IMR-90 (cell line): ENCODE measurements around the gene OGFOD3. TPM values are rescaled to one million over a fixed set of nuclear protein-coding genes. Genes with fewer than 3 reads are reported as not detected.
A peak's percentile ranks its signal among the peaks of the same experiment; 100 is the strongest.

Source experiments
- ATAC-seq: fragments of 200-7000 bp; cut with Tn5 transposase; 2 replicates; pipeline ENCODE4 v1.9.1; 2020; ENCODE audit warnings: low read depth, mild to moderate bottlenecking, moderate library complexity
- BruUV-seq: library from RNA; stranded (reverse); fragments of 400-500 nt; replicated peaks from 2 replicates; lab custom pipeline; 2021; lab: Mats Ljungman, UMichigan
- CTCF ChIA-PET: fragments of 300-600 bp; formaldehyde crosslinking; extraction: SDS; loops from one replicate; lab custom pipeline; 2021; ENCODE audit warnings: antibody characterized with exemption; lab: Yijun Ruan, JAX
- POLR2A ChIA-PET: fragments of 300-600 bp; sonication (Branson Sonifier 250); formaldehyde crosslinking; loops from one replicate; lab custom pipeline; 2022; ENCODE audit warnings: antibody characterized with exemption; ENCODE audit not compliant: unreplicated experiment; lab: Charles Lee
- DNase-seq: peaks from one replicate; pipeline ENCODE4 v3.0.0; 2013
- H2AFZ ChIP-seq: replicated peaks from 2 replicates; pipeline ENCODE3; 2013; ENCODE audit warnings: low read length, mild to moderate bottlenecking; ENCODE audit not compliant: poor library complexity
- H2AK5ac ChIP-seq: 2 replicates; pipeline ENCODE4 v1.6.1; 2013; ENCODE audit warnings: low read depth, low read length, inconsistent platforms
- H2AK9ac ChIP-seq: replicated peaks from 2 replicates; pipeline ENCODE3; 2013; ENCODE audit warnings: mild to moderate bottlenecking, low read depth, low read length, moderate library complexity; ENCODE audit not compliant: poor library complexity
- H2BK120ac ChIP-seq: 2 replicates; pipeline ENCODE4 v1.6.1; 2013; ENCODE audit warnings: low read depth, low read length, inconsistent platforms
- H2BK15ac ChIP-seq: 3 replicates; pipeline ENCODE4 v1.6.1; 2013; ENCODE audit warnings: low read depth, low read length, inconsistent platforms
- H2BK20ac ChIP-seq: 2 replicates; pipeline ENCODE4 v1.6.1; 2013; ENCODE audit warnings: low read depth, mild to moderate bottlenecking, inconsistent platforms, low read length, moderate library complexity
- H2BK5ac ChIP-seq: 2 replicates; pipeline ENCODE4 v1.6.1; 2013; ENCODE audit warnings: mild to moderate bottlenecking, low read depth, low read length, inconsistent platforms; ENCODE audit not compliant: poor library complexity, severe bottlenecking
- H3K14ac ChIP-seq: replicated peaks from 2 replicates; pipeline ENCODE4 v1.6.1; 2013; ENCODE audit warnings: low read depth, low read length, inconsistent platforms
- H3K18ac ChIP-seq: 2 replicates; pipeline ENCODE4 v1.6.1; 2013; ENCODE audit warnings: low read depth, low read length, control low read depth
- H3K23ac ChIP-seq: 2 replicates; pipeline ENCODE4 v1.6.1; 2013; ENCODE audit warnings: low read depth, low read length, inconsistent platforms
- H3K27ac ChIP-seq: 2 replicates; pipeline ENCODE4 v1.5.1; 2013; ENCODE audit warnings: mild to moderate bottlenecking, control low read depth, low read length; ENCODE audit not compliant: insufficient read depth
- H3K27me3 ChIP-seq: 2 replicates; pipeline ENCODE4 v1.6.1; 2013; ENCODE audit warnings: low read length; ENCODE audit not compliant: control insufficient read depth, insufficient read depth
- H3K36me3 ChIP-seq: 2 replicates; pipeline ENCODE4 v1.6.1; 2013; ENCODE audit warnings: low read length, mixed read lengths; ENCODE audit not compliant: control insufficient read depth, insufficient read depth
- H3K4ac ChIP-seq: 2 replicates; pipeline ENCODE4 v1.6.1; 2013; ENCODE audit warnings: low read depth, low read length, inconsistent platforms
- H3K4me1 ChIP-seq: 2 replicates; pipeline ENCODE4 v1.6.1; 2013; ENCODE audit warnings: low read length, mixed read lengths; ENCODE audit not compliant: control insufficient read depth, insufficient read depth
- H3K4me2 ChIP-seq: 2 replicates; pipeline ENCODE4 v1.6.1; 2013; ENCODE audit warnings: low read depth, mild to moderate bottlenecking, control low read depth, low read length, moderate library complexity
- H3K4me3 ChIP-seq: 2 replicates; pipeline ENCODE4 v1.5.1; 2013; ENCODE audit warnings: low read depth, mild to moderate bottlenecking, control low read depth, low read length, moderate library complexity; ENCODE audit not compliant: insufficient read depth
- H3K56ac ChIP-seq: 2 replicates; pipeline ENCODE4 v1.6.1; 2013; ENCODE audit warnings: low read length, inconsistent platforms; ENCODE audit not compliant: insufficient read depth; ENCODE audit errors: extremely low read depth
- H3K79me1 ChIP-seq, 2 experiments: 2 replicates each; pipeline ENCODE4 v1.6.1; 2013; ENCODE audit warnings: low read length in 2 of 2, inconsistent platforms in 1 of 2, low read depth in 1 of 2
- H3K9ac ChIP-seq: 2 replicates; pipeline ENCODE4 v1.6.1; 2013; ENCODE audit warnings: low read depth, low read length, control low read depth
- H3K9me1 ChIP-seq: 2 replicates; pipeline ENCODE4 v1.6.1; 2013; ENCODE audit warnings: low read length, inconsistent platforms; ENCODE audit not compliant: insufficient read depth
- H3K9me3 ChIP-seq: 2 replicates; pipeline ENCODE4 v1.6.1; 2013; ENCODE audit warnings: low read length; ENCODE audit not compliant: control insufficient read depth, insufficient read depth
- H4K20me1 ChIP-seq: 2 replicates; pipeline ENCODE4 v1.6.1; 2013; ENCODE audit warnings: low read length, inconsistent platforms; ENCODE audit not compliant: insufficient read depth
- H4K5ac ChIP-seq: 2 replicates; pipeline ENCODE4 v1.6.1; 2013; ENCODE audit warnings: mild to moderate bottlenecking, low read depth, low read length, control low read depth
- H4K8ac ChIP-seq, 2 experiments: 2 replicates each; pipeline ENCODE4 v1.6.1; 2013; ENCODE audit warnings: low read depth in 2 of 2, low read length in 2 of 2, control low read depth in 1 of 2, inconsistent platforms in 1 of 2
- H4K91ac ChIP-seq: 2 replicates; pipeline ENCODE4 v1.6.1; 2013; ENCODE audit warnings: low read depth, low read length, inconsistent platforms; ENCODE audit not compliant: insufficient read depth
- RFX5 ChIP-seq: IDR thresholded peaks from 2 replicates; pipeline ENCODE4 v1.8.0; 2012; ENCODE audit warnings: low read depth, mild to moderate bottlenecking, low read length, moderate library complexity
- WGBS, 2 experiments: methylation state at CpG; one replicate each; pipeline versions ENCODE4 v1.1.5 to v1.1.7; 2013; ENCODE audit warnings: missing lambda C conversion rate in 2 of 2; ENCODE audit not compliant: insufficient read length in 1 of 2; ENCODE audit errors: extremely low coverage in 2 of 2; 5-methylcytosine and 5-hydroxymethylcytosine counted together
- dilution Hi-C: fragments of 300-500 bp; cut with HindIII; formaldehyde crosslinking; loops from one replicate; pipeline ENCODE4 v1.14.3; 2018; ENCODE audit warnings: low sequenced_read_pairs; ENCODE audit not compliant: unreplicated experiment
- in situ Hi-C: fragments of 300-500 bp; cut with MboI; formaldehyde crosslinking; loops from 3 replicates; pipeline ENCODE4 v1.14.3; 2019; ENCODE audit warnings: low sequenced_read_pairs, inconsistent platforms, mixed read lengths
- intact Hi-C: fragments of 100-400 bp; cut with micrococcal nuclease; formaldehyde crosslinking; loops from 2 replicates; pipeline ENCODE4 v1.10.0; 2022
- polyA plus RNA-seq, 3 experiments: library from polyadenylated mRNA; depleted of rRNA; stranded (reverse); fragments of >200 nt; gene quantifications; 2 replicates each; pipeline ENCODE4 v1.2.3, GENCODE V29; 2012; ENCODE audit warnings: low replicate concordance in 1 of 3
- total RNA-seq: library from RNA; depleted of rRNA; stranded (reverse); fragments of >200 nt; gene quantifications from 2 replicates; pipeline ENCODE4 v1.2.3, GENCODE V29; 2012

The OGFOD3 gene
- total and polyA plus RNA-seq, 2 of the 4 experiments (the other 2 are of a cell fraction) = 25.3 to 33.4 TPM

GRCh38 chr17:82407255-82407654, 11.1 kb downstream of the OGFOD3 start:
- TF ChIP-seq RFX5 = no peak
- Histone ChIP-seq H3K79me1 (peaks cover 0 to 3% of the 10 kb centered on the region in 2 experiments; a peak in 1 of 4 replicates), H3K9me1 (no peaks in the 10 kb centered on the region), H4K91ac (no peak overlapping the region), H4K20me1 (no peaks in the 10 kb centered on the region; the same call in 1 of the 2 replicates), H3K9me3 (no peaks in the 10 kb centered on the region), H2BK15ac (no peak overlapping the region), H3K36me3 (peaks cover 5% of the 10 kb centered on the region; the same call in 1 of the 2 replicates), H3K9ac (no peak overlapping the region), H4K8ac (no peak overlapping the region), H3K56ac (no peak overlapping the region), H2AK5ac (no peak overlapping the region), H2AFZ (peak overlapping the region; percentile 14), H3K14ac (no peak overlapping the region), H3K27ac (no peak overlapping the region), H3K4me3 (no peak overlapping the region), H2BK120ac (no peak overlapping the region), H3K4me2 (no peak overlapping the region), H2BK20ac (no peak overlapping the region), H4K5ac (no peak overlapping the region), H3K27me3 (no peaks in the 10 kb centered on the region), H3K4ac (no peak overlapping the region), H3K23ac (no peak overlapping the region), H2AK9ac (no peak overlapping the region), H3K4me1 (no peaks in the 10 kb centered on the region), H3K18ac (no peak overlapping the region), H2BK5ac (no peak overlapping the region)
- no TSS peak for BruUV-seq
- ATAC-seq (no peak), DNase-seq (peak; percentile 13)
- in situ Hi-C loops = loop anchor here (5.0 kb wide), 1 partner anchor 55 kb away; no protein-coding TSS in a partner anchor
- dilution Hi-C loops = no loop called here
- intact Hi-C loops = no loop called here
- WGBS, 2 experiments = 93% methylated on average over 3 of the region's 13 CpGs; no CpG with 5 or more reads in 1 of the 2 experiments
- CTCF ChIA-PET = no interaction called here
- POLR2A ChIA-PET = no interaction called here
